Heart right ventricle (tissue), 16 donors: ENCODE results near the gene EPHA8. TPM values are rescaled to one million over a fixed set of nuclear protein-coding genes. Genes with fewer than 3 reads are reported as not detected.
A peak's percentile ranks its signal among the peaks of the same experiment; 100 is the strongest.

ENCODE experiments used
- ATAC-seq, 8 donors: fragments of 200-7000 bp; cut with Tn5 transposase; one replicate each; pipeline ENCODE4 v1.9.1; 2020; ENCODE audit warnings: mild to moderate bottlenecking in 8 of 8, moderate library complexity in 8 of 8, moderate number of reproducible peaks in 1 of 8
- DNase-seq, 2 donors: peaks; one replicate each; pipeline ENCODE4 v3.0.0-alpha.2; 2020
- H3K27ac ChIP-seq, 10 donors: fragments of 200-600 bp; sonication (generic) in 2 of 10; one replicate each; pipeline versions ENCODE4 v1.5.0 to v1.8.0; 2020 to 2022; ENCODE audit warnings: mild to moderate bottlenecking in 3 of 10
- H3K27me3 ChIP-seq, 7 donors: fragments of 200-600 bp; one replicate each; pipeline ENCODE4 v1.8.0; 2021 to 2022; ENCODE audit warnings: mild to moderate bottlenecking in 2 of 7
- H3K36me3 ChIP-seq, 9 donors: fragments of 200-600 bp; sonication (generic) in 1 of 9; one replicate each; pipeline versions ENCODE4 v1.5.0 to v1.8.0; 2020 to 2022; ENCODE audit warnings: mild to moderate bottlenecking in 2 of 9
- H3K4me1 ChIP-seq, 9 donors: fragments of 200-600 bp; sonication (generic) in 1 of 9; one replicate each; pipeline versions ENCODE4 v1.5.0 to v1.8.0; 2020 to 2022; ENCODE audit warnings: mild to moderate bottlenecking in 4 of 9
- H3K4me3 ChIP-seq, 10 donors: fragments of 200-600 bp; sonication (generic) in 2 of 10; one replicate each; pipeline versions ENCODE4 v1.5.0 to v1.8.0; 2020 to 2022; ENCODE audit warnings: mild to moderate bottlenecking in 7 of 10, moderate library complexity in 2 of 10
- H3K9me3 ChIP-seq, 11 donors: fragments of 200-600 bp in 10 of 11; sonication (generic) in 2 of 11; one replicate each; pipeline versions ENCODE4 v1.5.0 to v1.8.0; 2013 to 2022; ENCODE audit warnings: mild to moderate bottlenecking in 2 of 11, control low read depth in 1 of 11, moderate library complexity in 1 of 11
- WGBS, 2 donors: extraction: QIAGEN DNeasy Blood & Tissue Kit; methylation state at CpG; one replicate each; pipeline ENCODE4 v1.1.7; 2013; ENCODE audit warnings: inconsistent platforms in 1 of 2; 5-methylcytosine and 5-hydroxymethylcytosine counted together
- intact Hi-C, 10 donors: fragments of 100-400 bp; cut with DNase I; formaldehyde crosslinking; loops; one replicate each; pipeline versions ENCODE4 v1.11.1 to v1.14.2; 2022
- polyA plus RNA-seq, 2 donors: library from polyadenylated mRNA; stranded (reverse); fragments of 200-250 nt; gene quantifications; one replicate each; pipeline ENCODE4 v1.2.3, GENCODE V29; 2013
- total RNA-seq, 10 donors: library from RNA; stranded (reverse); fragmentation: NEBNext Ultra II Directional in 3 of 10; extraction: Animal tissue kit (Norgen Biotek cat#: 25700) in 3 of 10; gene quantifications; one replicate each; pipeline versions ENCODE4 v1.2.1 to v1.2.4, GENCODE V29; 2021 to 2023
- TF ChIP-seq, protein P1 (sequence below), 9 donors: fragments of 200-600 bp; sonication (generic) in 2 of 9; IDR thresholded peaks; one replicate each; pipeline versions ENCODE4 v1.5.0 to v1.8.0; 2021 to 2022; ENCODE audit warnings: antibody characterized with exemption in 9 of 9, mild to moderate bottlenecking in 5 of 9, moderate library complexity in 1 of 9
- donor health status: Arrhythmogenic right ventricular cardiomyopathy.
- donor health status: ischemic (EF 13 %, LVEDD 7.1; RV severe dilation, severe dysfunction).
- donor health status: healthy with polysubstance abuse.
- donor health status: DM: no; HTN: yes; CAD: no.
- donor health status: DM: no; HTN: no; CAD: no.
- donor health status: ischemic (EF 25% LVEDD 6.9; RV normal size, moderate dysfunction).
- donor health status: ischemic (EF 25% LVEDD 5.7; RV mildly dilated, moderate dysfunction).
- donor health status: healthy.
- donor health status: DM: yes; HTN: yes; CAD: no.
- donor health status: Ischemic cardiomyopathy.
- donor health status: ischemic (EF 35%, LVEDD 5.7; RV mildly dilated, moderate dysfunction).
- donor health status: nonischemic (EF 11% LVEDD 7.7; RV severe dilation, severe dysfunction).
- donor health status: DM: yes; HTN: yes; CAD: no.
- donor health status: PGD.
- donor health status: ischemic (EF 29% LVEDD 5.4; RV normal size, mild dysfunction).
- donor health status: nonischemic (EF 23%, LVEDD 6.1; RV moderate dilation, normal function).

EPHA8 gene
- total and polyA plus RNA-seq, 12 donors: 0.12 to 0.30 TPM; not detected in 10

DNA sequence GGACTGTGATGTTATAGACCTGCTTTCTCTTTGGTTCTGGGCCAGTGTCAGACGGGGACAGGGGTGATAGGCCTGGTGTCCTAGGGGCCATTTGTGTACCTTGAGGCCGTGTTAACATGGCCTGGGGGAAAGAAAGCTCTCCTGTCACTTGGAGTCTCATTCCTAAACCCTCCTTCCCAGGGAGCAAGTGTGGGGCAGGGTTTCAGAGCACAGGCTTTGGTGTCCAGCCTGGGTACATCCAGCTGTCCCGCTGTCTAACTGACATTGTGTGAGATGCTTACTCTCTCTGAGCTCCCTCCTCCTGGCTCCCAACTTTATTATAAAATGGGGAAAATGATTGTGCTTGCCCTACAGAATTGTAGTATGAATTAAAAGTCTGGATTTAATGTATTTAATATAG is 32.6 kb upstream of the EPHA8 start:
- Histone ChIP-seq H3K4me3 (no peak overlapping the region), H3K4me1 (peaks cover 3 to 23% (median 18%) of the 10 kb centered on the region in 9 donors), H3K27ac (peak overlapping the region in 6 of 10 donors; percentile 48 to 69 (median 54)), H3K9me3 (no peaks in the 10 kb centered on the region), H3K36me3 (peaks cover 0 to 38% (median 13%) of the 10 kb centered on the region in 9 donors), H3K27me3 (no peaks in the 10 kb centered on the region)
- TF ChIP-seq, protein P1, sequence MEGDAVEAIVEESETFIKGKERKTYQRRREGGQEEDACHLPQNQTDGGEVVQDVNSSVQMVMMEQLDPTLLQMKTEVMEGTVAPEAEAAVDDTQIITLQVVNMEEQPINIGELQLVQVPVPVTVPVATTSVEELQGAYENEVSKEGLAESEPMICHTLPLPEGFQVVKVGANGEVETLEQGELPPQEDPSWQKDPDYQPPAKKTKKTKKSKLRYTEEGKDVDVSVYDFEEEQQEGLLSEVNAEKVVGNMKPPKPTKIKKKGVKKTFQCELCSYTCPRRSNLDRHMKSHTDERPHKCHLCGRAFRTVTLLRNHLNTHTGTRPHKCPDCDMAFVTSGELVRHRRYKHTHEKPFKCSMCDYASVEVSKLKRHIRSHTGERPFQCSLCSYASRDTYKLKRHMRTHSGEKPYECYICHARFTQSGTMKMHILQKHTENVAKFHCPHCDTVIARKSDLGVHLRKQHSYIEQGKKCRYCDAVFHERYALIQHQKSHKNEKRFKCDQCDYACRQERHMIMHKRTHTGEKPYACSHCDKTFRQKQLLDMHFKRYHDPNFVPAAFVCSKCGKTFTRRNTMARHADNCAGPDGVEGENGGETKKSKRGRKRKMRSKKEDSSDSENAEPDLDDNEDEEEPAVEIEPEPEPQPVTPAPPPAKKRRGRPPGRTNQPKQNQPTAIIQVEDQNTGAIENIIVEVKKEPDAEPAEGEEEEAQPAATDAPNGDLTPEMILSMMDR (IDR thresholded peaks at IDR 0.05): no peak
- WGBS, 2 donors: 75 to 76% methylated on average over 3 of the region's 3 CpGs
- ATAC-seq: peak in 1 of 8 donors; percentile 7
- intact Hi-C loops: loop anchor here in 3 of 10 donors (5.0 to 10.0 kb wide), 3 partner anchors 104 to 114 kb away; partner anchors contain the start of genes C1QC (in 2 of the 3) and C1QA (in 1 of the 3)
- no peak for DNase-seq

DNA sequence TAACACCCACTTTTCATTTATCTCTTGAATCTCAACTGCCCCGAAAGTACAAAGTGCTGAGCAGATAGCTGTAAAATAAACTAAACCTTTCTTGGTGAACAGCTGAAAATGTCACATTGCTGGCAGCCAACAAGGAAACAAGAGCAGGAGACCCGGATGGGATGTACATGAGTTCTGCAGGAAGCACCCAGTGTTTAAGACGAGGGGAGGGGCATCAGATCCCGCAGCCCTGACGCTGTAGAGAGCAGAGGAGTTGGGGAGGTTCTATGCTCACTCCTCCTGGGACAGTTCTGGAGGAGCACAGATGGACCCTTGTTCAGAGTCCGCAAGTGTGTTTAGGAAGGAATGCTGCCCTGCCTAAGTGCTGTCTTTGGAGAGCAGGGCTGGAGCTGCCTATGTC is 32.0 kb upstream of the EPHA8 start:
- TF ChIP-seq, protein P1 (IDR thresholded peaks at IDR 0.05): no peak
- H3K4me3 ChIP-seq: no peak overlapping the region
- H3K27ac ChIP-seq: peak overlapping the region in 3 of 10 donors; percentile 21 to 55 (median 48)
- peaks cover 0 to 32% (median 8%) of the 10 kb centered on the region in 9 donors for H3K36me3 ChIP-seq
- H3K27me3 ChIP-seq: no peaks in the 10 kb centered on the region
- WGBS, 2 donors: 49 to 50% methylated on average over 6 of the region's 6 CpGs
- peaks cover 3 to 23% (median 18%) of the 10 kb centered on the region in 9 donors for H3K4me1 ChIP-seq
- H3K9me3 ChIP-seq: no peaks in the 10 kb centered on the region
- ATAC-seq (peak in 5 of 8 donors; percentile 29 to 37 (median 32)), DNase-seq (no peak)
- intact Hi-C loops: loop anchor here in 3 of 10 donors (5.0 to 10.0 kb wide), 3 partner anchors 104 to 114 kb away; partner anchors contain the start of genes C1QC (in 2 of the 3) and C1QA (in 1 of the 3)

DNA sequence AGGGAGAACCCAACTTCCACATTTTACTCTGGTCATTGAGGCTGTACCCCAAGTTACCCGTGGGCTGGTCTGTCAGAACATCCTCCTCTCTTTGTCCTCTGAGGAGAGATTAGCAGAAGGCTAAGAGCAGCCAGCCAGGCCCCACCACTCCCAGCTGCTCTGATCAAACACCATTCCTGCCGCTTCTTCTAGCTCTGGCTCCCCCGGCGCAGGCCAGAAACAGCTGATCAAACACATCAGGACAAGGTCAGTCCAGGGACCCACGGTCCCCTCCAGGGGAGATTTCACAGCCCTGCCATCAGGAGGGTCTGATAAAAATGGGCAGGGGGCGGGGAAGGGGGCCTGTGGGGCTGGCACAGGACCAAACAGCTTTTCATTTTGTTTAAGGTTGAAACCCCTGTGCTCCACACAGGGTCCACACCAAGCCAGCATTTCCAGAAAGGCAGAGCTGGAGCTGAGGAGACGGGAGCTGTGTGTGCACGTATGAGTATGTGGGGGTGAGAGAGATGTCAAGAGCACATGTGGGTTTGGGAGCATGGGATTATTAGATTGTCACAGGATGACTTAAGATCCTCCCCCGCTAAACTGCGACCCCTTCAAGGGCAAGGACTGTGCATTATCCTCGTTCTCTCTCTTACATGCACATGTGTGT is 29.9 kb upstream of the EPHA8 start:
- Histone ChIP-seq H3K4me3 (no peak overlapping the region), H3K4me1 (peaks cover 3 to 23% (median 18%) of the 10 kb centered on the region in 9 donors), H3K27me3 (no peaks in the 10 kb centered on the region), H3K36me3 (peaks cover 0 to 17% (median 0%) of the 10 kb centered on the region in 9 donors), H3K9me3 (no peaks in the 10 kb centered on the region), H3K27ac (no peak overlapping the region)
- intact Hi-C loops: loop anchor here in 3 of 10 donors (5.0 to 10.0 kb wide), 3 partner anchors 101 to 111 kb away; partner anchors contain the start of genes C1QC (in 2 of the 3) and C1QA (in 1 of the 3)
- WGBS, 2 donors: 75 to 77% methylated on average over 11 of the region's 11 CpGs
- DNase-seq (no peak), ATAC-seq (no peak)
- TF ChIP-seq, protein P1 (IDR thresholded peaks at IDR 0.05): no peak

DNA sequence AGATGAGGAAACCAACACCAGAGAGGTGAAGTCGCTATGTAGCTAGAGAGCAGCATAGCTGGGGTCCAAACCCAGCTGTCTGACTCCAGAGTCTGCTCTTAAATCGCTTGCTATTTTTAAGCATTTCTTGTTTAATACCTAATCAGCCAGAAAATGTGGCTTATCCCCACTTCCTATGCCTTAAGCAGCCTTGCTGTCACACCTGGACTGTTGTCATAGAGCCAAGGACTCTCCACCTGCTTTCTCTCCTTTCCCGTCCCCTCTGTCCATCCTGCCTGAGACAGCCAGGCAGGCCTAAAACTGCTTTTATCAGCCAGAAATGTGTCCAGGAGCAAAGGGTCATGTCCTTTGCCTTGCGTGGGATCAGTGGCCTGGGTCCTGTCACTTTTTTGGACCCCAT is 28.3 kb upstream of the EPHA8 start:
- ATAC-seq (no peak), DNase-seq (no peak)
- no peaks in the 10 kb centered on the region for H3K9me3 ChIP-seq
- peaks cover 0 to 6% (median 0%) of the 10 kb centered on the region in 9 donors for H3K36me3 ChIP-seq
- no peak overlapping the region for H3K27ac ChIP-seq
- 95 to 98% methylated on average over 4 of the region's 4 CpGs for WGBS, 2 donors
- peaks cover 3 to 23% (median 15%) of the 10 kb centered on the region in 9 donors for H3K4me1 ChIP-seq
- no peak overlapping the region for H3K4me3 ChIP-seq
- TF ChIP-seq, protein P1 (IDR thresholded peaks at IDR 0.05): no peak
- H3K27me3 ChIP-seq: no peaks in the 10 kb centered on the region
- intact Hi-C loops: loop anchor here in 3 of 10 donors (5.0 to 10.0 kb wide), 3 partner anchors 100 to 110 kb away; partner anchors contain the start of genes C1QC (in 2 of the 3) and C1QA (in 1 of the 3)
